ENCODE data around the gene MCTP1.

The MCTP1 gene

DNA sequence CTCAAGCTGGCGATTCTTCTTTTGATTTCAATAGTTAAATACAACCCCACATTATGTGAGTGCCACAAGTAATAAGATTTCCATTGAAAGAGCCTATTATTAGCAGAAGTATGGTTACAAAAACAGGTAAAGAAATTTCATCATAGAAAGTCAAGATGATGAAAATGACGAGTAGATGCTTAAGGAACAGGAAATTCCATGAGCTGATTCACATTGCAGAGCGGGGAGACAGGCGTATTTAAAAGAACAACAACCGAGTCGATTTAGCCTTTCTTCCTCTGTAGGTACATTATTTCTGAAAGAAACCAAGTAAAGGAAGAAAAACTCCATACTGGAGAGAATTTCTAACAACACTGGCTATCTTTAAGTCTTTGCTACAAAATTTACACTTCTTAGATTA, 356.0 kb downstream of the MCTP1 start:
- no peak for DNase-seq

DNA sequence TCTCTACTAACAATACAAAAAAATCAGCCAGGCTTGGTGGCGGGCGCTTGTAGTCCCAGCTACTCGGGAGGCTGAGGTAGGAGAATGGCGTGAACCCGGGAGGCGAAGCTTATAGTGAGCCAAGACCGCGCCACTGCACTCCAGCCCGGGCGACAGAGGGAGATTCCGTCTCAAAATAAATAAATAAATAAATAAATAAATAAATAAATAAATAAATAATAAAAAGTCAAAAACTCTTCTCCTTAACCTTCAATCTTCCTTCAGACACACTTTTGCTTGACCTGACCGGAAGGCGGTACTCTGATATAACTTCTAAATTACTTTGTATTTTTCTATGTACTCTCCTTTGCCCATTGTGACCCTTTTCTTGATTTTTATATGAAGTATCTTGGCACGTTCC, 364.3 kb downstream of the MCTP1 start:
- no peak for DNase-seq

DNA sequence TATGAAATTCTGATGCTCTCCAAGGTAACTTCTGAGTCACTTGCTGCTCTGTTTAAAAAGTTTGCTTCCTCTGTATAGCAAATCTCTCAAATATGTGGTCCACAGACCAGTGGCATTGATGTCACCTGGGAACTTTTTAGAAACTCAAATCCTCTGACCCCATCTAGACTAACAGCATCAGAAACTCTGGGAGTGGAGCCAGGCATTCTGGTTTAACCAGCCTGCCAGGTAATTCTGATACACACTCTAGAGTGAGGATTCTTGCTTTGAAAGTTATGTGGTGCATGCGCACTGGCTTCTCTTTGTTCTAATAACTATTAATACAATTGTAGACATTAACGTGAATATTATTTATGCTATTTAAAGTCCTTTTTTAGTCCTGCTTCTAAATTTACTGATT, 368.3 kb downstream of the MCTP1 start:
- no peak for DNase-seq

DNA sequence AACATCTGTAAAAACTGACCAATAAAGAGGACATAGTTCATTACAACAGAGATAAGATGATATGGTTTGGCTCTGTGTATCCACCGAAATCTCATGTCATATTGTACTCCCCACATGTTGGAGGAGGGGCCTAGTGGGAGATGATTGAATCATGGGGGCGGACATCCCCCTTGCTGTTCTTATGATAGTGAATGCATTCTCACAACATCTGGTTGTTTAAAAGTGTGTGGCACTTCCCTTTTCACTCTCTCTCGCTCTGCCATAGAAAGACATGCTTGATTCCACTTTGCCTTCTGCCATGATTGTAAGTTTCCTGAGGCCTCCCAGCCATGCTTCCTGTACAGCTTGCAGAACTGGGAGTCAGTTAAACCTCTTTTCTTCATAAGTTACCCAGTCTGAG, 373.6 kb downstream of the MCTP1 start:
- DNase-seq: no peak

DNA sequence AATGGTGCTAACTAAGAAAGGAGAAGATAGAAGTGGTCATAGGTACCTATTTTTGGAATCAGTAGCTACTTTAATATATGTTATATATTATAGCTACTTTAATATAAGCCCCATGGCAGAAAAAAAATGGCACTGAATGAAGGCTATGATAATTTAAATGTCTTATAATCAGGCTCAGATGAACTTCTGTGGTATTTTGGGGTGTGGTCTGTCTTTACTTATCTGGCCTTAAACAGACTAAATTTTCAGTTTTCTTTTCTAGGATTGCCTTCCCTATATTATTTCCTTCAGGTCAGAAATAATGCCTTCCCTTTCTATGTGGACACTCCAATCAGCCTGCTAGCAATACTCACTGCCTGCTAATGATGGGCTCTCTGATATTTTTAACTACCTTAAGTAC, 374.2 kb downstream of the MCTP1 start:
- no peak for DNase-seq

DNA sequence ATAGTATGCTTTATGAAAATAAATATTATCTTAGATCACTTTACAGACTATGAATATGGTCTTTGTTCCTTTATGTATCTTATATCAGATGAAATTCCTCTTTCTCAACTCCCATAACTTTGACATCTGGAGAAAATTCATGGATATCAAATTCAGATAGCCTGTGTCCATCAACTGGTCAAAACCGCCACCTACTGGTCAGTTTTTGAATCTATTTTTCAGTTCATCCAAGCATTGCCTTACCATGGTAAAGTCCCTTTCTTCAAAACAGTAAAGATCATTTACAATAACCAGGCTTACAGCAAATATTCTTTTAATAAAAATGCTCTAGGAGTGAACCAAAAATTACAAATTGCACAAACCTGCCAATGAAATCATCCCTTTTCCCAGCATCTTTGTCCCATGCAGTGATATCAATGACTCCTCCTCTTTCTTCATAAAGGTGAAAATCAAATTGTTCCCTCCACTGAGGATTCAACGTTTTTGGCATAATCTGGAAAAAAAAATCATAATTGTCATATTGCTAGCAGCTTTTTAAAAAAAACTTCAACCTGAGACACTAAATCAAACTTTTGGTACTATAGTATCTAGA, 375.9 kb downstream of the MCTP1 start:
- no peak for DNase-seq

DNA sequence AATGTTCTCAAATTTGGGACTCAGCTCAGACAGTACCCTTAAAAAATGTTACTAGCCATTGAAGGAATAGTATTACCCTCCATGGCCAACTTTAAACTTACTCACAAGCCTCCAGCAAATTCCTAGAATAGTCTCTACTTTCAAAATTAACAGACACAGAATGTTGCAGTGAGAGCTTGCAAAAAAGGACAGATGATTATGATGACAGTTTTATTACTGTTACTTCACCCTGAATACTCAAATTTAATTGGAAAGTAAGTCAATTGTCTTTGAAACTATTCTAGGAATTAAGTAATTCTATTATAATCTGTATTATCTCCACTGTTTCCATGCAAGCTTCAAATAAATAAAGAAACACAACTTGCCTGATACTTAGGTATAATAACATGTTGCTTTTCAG, 378.1 kb downstream of the MCTP1 start:
- no peak for DNase-seq

DNA sequence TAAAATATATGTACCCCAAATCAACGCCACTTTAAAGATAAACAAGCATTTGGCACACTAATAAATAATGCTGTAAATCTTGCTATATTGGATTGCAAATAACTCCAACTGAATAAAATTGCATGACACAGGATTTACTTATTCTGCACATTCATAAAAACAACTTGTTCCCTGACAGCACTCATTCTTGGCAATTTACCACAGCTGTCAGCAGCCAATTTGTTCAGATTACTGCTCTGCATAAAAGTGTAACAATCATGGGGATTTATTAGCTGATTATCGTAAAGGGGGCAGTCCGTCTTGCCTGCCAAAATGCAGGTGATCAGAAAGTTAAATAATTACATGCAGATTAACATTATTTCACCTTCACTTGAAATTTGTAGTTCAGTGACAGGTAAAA, 381.2 kb downstream of the MCTP1 start:
- DNase-seq: no peak

DNA sequence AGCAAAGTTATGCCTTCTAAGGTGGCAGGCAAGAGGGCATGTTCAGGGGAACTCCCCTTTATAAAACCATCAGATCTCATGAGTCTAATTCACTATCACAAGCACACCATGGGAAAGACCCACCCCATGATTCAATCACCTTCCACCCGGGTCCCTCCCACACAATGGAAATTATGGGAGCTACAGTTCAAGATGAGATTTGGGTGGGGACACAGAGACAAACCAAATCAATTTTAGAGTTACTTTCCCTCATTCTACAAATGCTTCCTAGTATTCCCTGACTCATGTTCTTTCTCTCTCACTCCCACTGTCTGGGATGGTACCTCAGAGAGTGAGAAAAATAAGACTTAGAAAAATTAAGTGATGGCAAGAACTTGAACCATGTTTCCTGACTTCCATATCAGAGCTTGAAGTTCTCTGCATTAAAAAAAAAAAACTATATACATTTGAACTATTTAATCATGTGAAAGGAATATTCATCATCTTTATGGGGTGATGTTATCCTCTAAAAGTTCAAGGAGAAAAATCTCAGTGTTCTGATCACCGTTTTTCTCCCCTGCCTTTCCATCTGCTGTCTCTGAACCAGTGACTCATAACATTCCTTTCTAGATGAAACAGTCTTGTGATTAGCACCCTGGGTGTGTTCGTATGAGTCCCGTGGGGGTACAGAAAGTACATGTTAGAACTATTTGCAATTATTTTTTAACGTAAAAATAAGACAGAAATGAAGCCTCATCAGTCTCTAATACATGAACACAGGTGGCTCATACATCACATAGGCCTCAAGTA, 383.5 kb downstream of the MCTP1 start:
- no peak for DNase-seq

DNA sequence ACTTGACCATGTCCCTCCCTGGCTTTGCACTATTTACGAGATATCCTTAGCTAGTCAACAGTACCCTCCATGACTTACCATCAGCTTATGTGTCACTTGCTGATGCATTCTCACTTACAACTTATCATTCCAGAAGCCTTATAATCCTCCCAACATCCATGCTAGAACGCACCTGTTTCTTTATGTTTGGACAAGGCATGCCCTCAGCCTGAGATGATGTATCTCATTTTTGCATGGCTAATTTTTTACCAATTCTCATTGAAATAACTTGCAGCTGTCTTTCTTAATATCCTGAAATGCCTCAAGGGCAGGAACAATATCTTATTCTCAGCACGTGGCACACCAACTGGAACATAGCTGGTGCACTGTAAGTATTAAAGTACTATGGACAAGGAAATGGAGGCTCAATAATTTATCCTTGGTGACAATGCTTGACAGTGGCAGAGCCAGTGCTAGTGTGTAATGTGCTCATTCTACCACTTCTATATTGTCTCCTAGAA, 384.8 kb downstream of the MCTP1 start:
- no peak for DNase-seq

DNA sequence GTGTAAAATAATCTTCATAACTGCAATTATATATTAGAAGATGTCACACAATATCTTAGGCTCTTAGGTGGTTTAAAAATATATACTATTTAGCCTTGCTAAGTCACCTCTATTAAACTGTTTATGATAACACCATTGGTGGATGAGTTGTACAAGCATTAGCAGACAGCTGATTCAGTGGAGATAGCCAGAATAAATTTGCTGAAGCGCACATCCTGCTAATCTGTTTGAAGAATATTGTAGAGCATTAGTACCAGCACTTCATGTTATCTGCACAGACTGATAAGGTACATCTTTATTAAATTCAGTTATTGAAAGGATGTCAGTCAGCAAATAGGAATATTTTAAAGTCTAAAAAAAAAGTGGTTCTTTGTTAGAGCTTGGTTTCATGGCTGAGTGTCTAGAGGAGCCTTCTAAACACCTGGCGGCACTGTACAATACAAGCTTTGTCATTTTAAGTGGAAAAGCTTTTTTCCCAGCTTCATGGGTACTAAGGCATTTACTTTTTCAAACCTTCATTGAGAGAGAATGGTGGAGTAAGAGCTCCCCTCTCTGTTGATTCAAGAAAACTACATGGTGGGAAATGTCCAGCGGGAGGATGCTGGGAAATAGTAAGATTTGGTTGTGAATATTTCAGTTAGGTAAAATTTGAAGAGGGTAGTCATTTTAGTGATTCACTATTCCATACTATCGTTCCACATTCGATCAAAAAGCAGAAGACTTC, 391.3 kb downstream of the MCTP1 start:
- no peak for DNase-seq

DNA sequence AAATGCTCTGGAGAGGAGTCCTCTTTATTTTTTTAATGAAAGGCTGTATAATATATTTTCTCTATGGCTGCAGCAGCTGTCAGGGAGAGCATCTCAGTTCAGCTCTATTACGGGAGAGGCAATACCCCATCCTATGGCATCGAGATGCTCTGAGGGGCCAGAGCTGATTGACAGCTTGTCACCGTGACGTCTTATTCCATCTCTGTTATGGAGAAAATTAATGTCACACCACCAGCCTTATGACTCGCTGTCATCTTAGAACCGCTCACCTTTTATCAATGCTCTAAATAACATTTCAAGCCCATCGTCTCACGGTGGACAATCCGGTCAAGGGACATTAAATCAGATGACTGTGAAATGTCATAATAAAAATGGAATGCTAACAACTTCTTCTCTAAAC, 392.9 kb downstream of the MCTP1 start:
- no peak for DNase-seq

DNA sequence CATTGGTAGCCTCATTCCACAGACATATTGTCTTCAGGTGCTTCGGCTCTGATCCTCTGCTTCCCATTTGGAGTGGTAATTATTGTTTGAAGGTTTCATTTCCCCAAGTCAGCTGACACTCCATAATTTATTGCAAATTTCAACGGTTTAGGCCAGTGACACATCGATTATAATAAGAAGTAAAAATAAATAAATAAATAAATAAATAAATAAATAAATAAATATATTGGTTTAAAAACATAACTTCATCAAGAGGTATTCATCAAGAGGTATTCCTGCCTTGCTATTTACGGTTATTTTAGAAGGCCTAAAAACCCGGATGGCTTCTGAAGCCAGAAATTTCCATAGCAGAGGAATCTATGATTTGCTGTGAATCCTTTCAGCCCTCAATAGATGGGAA, 393.3 kb downstream of the MCTP1 start:
- no peak for DNase-seq

DNA sequence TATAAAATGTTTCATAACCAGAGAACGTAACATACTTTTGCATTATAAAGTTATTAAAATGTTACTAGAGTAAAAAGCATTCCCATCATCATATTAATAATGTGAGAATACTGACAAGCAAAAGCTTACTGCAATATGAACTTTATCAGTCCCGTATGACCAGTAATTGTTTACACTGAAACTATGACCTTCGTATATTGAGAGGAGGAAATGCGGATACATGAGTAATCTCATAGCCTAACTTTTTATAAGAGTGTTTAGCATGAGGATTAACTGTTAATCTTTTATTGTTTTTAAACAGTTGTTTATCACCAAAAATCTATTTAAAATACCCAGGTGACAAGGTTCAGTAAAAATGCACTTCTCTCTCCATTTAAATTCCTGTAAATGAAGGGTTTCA, 394.0 kb downstream of the MCTP1 start:
- no peak for DNase-seq

DNA sequence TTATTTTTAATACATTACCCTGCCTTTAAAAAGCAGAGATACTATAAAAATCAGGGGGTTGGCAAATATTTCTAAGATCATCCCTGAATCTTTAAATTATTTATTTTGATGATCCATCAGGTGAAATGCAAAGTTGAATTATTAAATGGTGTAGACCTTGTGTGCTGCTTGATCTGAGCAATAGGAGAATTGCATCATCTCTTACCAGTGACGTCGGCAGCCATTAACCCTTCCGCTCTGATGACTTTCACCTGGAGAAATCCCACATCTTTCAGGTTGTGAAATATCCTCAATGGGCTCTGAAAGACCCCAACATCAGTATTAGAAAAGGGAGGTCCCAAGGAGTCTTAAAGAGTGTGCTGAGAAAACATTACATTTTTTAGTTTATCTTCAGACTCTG, 396.2 kb downstream of the MCTP1 start:
- DNase-seq: no peak

DNA sequence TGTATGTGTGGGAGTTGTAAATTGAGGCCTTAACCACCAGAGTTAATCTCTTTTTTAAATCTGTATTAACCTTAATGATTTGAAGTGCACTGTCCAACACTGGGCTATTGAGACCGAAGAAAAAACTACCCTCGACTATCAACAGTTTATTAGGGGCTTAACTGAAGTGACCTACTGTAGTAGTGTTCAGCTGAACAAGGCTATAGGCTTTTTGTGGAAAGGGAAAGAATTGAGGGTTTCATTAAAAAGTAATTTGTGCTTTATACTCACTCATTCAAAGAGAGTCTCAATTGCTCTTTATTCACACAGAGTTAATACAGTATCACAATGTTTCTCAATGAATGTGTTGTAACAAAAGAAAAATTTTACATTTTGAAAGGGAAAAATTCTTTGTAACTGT, 399.0 kb downstream of the MCTP1 start:
- no peak for DNase-seq

DNA sequence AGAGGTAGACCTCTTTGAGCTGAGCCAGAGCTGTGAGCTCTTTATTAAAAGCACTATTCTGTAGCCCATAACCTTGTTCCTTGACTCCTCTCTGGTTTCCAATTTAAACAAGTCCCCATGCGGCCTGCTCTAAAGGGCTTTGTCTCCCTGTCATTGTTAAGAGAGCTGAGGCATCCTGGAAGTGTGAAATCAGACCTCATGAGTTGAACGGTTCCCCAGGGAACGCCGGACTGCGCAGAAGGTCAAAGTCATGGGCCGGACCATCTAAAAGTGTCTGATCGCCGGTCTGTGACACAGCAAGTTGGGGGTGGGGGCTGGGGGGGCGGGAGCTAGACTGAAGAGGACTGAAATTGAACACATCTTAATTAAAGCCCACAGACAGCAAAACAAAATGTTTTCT, 400.6 kb downstream of the MCTP1 start:
- no peak for DNase-seq

DNA sequence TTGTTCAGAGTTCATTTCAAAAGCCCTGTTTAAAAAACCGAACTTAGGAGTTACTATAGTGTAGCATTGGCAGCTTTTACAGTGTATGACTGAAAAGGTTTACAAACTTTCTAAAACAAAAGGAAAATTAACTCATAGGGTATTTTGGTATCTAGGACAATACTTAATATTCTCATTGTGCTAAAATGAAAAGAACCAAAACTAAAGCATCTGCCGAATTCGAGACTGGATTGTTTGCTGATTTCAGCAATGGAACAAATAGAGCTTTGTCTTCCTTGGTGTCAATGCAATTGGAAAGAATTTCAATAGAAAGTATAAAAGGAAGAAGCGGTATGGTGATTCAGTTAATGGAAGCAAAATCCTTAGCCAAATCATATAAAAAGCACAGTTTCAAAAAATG, 412.4 kb downstream of the MCTP1 start:
- DNase-seq: no peak

DNA sequence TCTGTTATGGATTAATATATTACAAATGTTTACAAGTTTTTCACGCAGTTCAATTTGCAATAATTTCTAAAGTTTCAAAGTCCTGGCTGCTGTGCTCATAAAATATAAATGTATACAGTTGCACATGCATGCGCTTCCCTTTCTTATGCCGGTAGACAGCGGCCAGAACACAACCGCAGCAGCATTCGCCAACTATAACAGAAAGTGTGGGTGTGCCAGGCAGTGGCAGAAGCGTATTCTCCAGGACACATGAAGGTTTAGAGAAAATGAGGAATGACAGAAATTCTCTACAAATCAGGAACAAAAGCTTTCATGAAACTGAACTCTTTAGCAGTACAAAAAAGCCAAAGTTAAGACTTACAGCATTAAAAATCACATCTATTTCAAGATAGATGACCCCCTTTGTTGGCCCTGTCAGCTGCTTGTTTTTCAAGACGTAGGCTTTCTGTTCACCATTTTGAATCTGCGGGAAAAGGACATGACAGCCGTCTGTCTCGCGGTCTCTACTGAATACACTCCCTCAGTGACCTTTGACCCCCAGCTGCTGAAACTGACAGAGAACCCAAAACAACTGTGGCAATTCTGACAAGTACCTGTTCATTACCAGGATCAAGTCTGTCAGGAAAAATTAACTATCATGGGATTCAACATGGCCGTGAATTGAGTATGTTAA, 414.2 kb downstream of the MCTP1 start:
- DNase-seq: no peak

DNA sequence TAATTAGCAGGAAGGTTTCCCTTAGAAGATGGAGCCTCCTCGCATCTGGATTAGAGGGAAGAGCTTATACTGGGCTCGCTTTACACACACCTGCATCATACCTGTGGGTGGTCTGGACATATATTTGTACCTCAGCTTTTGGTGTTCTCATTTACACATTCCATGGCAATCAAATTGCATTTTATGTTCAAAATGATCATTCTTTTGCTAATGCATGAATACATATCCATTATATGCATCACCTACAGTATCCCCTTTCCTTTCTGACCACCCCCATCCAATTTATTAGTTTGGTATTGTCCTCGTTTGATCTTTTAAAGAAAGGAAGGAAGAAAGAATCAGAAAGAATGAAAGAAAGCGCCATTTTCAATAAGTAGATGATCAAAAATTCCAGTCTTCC, 415.0 kb downstream of the MCTP1 start:
- no peak for DNase-seq

DNA sequence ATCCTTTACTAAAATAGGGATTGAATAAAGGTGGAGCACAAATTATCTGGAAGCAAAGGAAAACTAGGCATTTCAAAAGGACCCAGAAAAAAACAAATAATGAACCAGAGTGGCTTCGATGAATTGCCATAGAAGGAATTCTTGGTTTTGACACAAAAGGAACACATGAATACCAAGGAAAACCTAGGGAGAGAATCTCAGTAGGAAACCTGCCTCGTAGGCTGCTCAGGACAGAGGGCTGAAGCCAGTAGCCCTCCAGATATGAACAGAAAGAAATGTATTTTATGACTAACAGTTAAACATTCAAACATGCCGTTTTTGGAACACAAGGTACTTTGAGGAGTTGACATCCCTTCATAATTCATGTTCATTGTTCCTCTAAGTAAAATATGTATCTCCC, 420.9 kb downstream of the MCTP1 start:
- DNase-seq: no peak

DNA sequence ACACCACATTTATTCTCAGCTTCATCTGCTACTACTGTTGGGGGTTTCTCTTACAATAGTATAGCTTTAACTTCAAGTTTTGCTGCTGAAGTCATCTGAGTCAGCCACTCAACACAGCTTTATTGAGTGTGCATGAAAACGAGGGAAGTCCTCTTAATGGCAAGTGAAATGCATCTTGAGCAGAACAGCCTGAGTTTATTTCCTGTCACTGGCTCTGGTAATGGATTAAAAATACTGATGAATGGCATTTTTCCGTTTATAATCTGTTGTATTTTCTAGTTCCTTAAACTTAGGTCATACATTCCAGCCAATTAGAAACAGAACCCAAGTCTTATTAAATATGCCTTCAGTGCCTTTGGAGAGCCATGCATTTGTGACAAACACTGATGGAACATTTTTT, 427.8 kb downstream of the MCTP1 start:
- DNase-seq: no peak

DNA sequence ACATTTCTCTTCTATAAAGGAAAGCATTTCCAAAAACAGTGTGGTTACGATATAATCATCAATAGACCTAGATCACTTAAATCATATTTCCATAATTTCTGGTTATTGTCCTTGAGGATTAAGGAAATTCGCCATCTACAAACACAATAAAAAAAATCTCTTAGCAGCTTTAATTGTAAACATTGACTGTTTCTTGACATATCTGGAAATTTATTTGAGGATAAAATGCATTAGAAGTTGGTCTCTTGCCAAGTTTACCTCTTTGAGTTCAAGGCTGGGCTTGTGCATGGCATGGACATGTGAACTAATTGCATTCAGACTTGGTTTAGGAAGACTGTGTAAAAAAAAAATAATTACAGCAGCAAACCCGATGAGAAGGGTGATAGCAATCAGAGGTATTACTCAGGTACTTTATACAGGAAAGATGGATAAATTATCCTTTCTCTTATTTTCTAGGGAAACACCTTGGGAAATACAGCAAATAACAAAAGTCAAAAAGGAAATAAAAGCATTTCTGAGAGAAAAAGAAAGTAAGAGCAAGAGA, 428.6 kb downstream of the MCTP1 start:
- no peak for DNase-seq
